Lower leg skin (tissue), 4 donors: ENCODE measurements around the gene CEP55. TPM values are rescaled to one million over a fixed set of nuclear protein-coding genes. Genes with fewer than 3 reads are reported as not detected.

Experiments used
- DNase-seq, 2 donors: peaks; one replicate each; pipeline ENCODE4 v3.0.0-alpha.2; 2019; ENCODE audit warnings: low spot score in 2 of 2
- H3K4me3 ChIP-seq: fragments of 200-600 bp; sonication (generic); 2 replicates; pipeline ENCODE4 v1.5.1; 2017; ENCODE audit warnings: mild to moderate bottlenecking, low read depth; ENCODE audit not compliant: poor library complexity, severe bottlenecking
- CTCF ChIP-seq, 3 donors: fragments of 450-650 bp; IDR thresholded peaks; one replicate each; pipeline ENCODE4 v1.5.1; 2016; ENCODE audit warnings: antibody characterized with exemption in 3 of 3, mild to moderate bottlenecking in 3 of 3, moderate library complexity in 2 of 3
- POLR2A ChIP-seq, 2 donors: fragments of 450-650 bp; IDR thresholded peaks; one replicate each; pipeline ENCODE4 v1.6.1; 2016 to 2017; ENCODE audit warnings: antibody characterized with exemption in 2 of 2, mild to moderate bottlenecking in 1 of 2, moderate library complexity in 1 of 2
- WGBS, 2 donors: methylation state at CpG; one replicate each; pipeline ENCODE4 v1.1.5; 2018; 5-methylcytosine and 5-hydroxymethylcytosine counted together
- intact Hi-C: fragments of 100-400 bp; cut with DNase I; formaldehyde crosslinking; loops from one replicate; pipeline ENCODE4 v1.15.0; 2023; ENCODE audit warnings: low total_unique reads
- total RNA-seq, 4 donors: library from RNA; depleted of rRNA; stranded (reverse); fragments of >200 nt; gene quantifications; one replicate each; pipeline ENCODE4 v1.1.0, GENCODE V29; 2016

Gene CEP55
- total RNA-seq, 4 donors from 2014 or later: 0.29 to 3.3 (median 1.7) TPM

GRCh38 chr10:93570383-93570782 lies 74.0 kb downstream of the CEP55 start:
- intact Hi-C loops: no loop called here
- no peak overlapping the region for H3K4me3 ChIP-seq
- no peak for TF ChIP-seq POLR2A (IDR thresholded peaks at IDR 0.05)
- no peak for TF ChIP-seq CTCF (IDR thresholded peaks at IDR 0.05)
- 50 to 58% methylated on average over 3 of the region's 3 CpGs for WGBS, 2 donors
- no peak for DNase-seq

- H3K4me3 ChIP-seq: no peak overlapping the region
- TF ChIP-seq CTCF (IDR thresholded peaks at IDR 0.05): no peak
- no peak for TF ChIP-seq POLR2A (IDR thresholded peaks at IDR 0.05)
- DNase-seq: no peak
- intact Hi-C loops: no loop called here
- WGBS, 2 donors: 43 to 64% methylated on average over 2 of the region's 2 CpGs
Measured at GRCh38 chr10:93572606-93573005, 76.2 kb downstream of the CEP55 start.

- TF ChIP-seq POLR2A (IDR thresholded peaks at IDR 0.05) (no peak), CTCF (IDR thresholded peaks at IDR 0.05) (no peak)
- H3K4me3 ChIP-seq: no peak overlapping the region
- no peak for DNase-seq
- 29 to 32% methylated on average over 10 of the region's 10 CpGs for WGBS, 2 donors
- intact Hi-C loops: no loop called here
Measured at GRCh38 chr10:93573051-93573909, 76.9 kb downstream of the CEP55 start.

- DNase-seq: no peak
- 57 to 59% methylated on average over 3 of the region's 3 CpGs for WGBS, 2 donors
- intact Hi-C loops: no loop called here
- H3K4me3 ChIP-seq: no peak overlapping the region
- TF ChIP-seq POLR2A (IDR thresholded peaks at IDR 0.05): no peak
- no peak for TF ChIP-seq CTCF (IDR thresholded peaks at IDR 0.05)
Measured at GRCh38 chr10:93573924-93574323, 77.5 kb downstream of the CEP55 start.

GRCh38 chr10:93576888-93577287 lies 80.5 kb downstream of the CEP55 start:
- 52 to 58% methylated on average over 3 of the region's 3 CpGs for WGBS, 2 donors

More at GRCh38 chr10:93576888-93577287, 80.5 kb downstream of the CEP55 start:
- no peak overlapping the region for H3K4me3 ChIP-seq
- TF ChIP-seq POLR2A (IDR thresholded peaks at IDR 0.05) (no peak), CTCF (IDR thresholded peaks at IDR 0.05) (no peak)
- intact Hi-C loops: no loop called here
- no peak for DNase-seq
